Endometrial microvascular endothelial cells (primary cell): Measurements from ENCODE around the gene SOD1. TPM values are rescaled to one million over a fixed set of nuclear protein-coding genes. Genes with fewer than 3 reads are reported as not detected.

Experiments used
- in situ Hi-C: cut with HindIII; loops from 2 replicates; pipeline ENCODE4 v1.10.0; 2017; ENCODE audit warnings: low sequenced_read_pairs, low pct_unique_long_range_greater_than_20kb; ENCODE audit errors: inconsistent ontology term
- total RNA-seq: library from RNA; depleted of rRNA; stranded (reverse); fragments of >200 nt; gene quantifications from one replicate; pipeline ENCODE4 v1.2.3, GENCODE V29; 2015; ENCODE audit errors: inconsistent ontology term

Gene SOD1
- total RNA-seq, 1 donor from 2014 or later = 216 TPM

DNA sequence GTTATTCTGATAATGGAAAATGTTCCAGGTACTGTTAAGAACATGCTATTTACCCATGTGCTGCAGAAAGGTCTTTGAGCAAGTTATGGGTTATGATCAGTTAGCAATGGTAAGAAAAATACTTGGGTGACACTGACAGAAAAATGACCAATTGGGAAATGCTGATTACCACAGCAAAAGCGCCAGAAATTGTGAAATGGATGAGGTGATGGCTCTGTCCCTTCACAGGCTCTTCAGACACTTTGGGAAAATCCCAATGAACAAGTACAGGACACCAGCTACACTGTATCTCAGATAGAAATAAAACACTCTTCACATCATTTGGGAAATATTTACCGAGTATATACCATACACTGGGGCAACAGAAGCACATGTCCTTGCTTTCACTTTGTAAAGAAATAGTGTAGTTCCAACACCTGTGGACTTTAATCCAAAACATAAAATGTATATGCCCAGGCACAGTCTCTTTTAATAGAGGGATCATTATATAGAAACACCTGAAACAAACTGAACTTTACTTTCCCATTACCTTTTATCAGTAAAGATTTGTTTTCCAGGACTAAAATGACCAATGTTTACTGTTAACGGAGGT, 13.9 kb downstream of the SOD1 start:
- in situ Hi-C loops = no loop called here

DNA sequence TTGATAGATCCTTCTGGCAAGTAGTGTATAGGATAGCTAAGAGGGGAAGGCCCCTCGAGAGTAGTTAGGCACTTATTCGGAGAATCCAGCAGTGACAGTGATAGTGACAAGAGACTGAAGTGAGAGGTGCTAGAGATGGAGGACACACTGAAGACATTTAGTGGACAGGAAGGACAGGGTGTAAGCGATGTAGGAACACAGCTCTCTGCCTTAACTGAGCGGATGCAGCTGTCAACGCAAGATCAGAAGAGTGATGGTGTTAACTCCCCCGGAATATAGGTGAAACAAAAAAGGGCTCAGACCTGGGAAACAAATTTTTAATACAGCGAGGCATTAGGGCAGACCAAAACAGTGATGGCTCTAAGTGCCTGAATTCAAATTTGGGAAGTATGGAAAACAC, 15.8 kb downstream of the SOD1 start:
- in situ Hi-C loops = no loop called here

DNA sequence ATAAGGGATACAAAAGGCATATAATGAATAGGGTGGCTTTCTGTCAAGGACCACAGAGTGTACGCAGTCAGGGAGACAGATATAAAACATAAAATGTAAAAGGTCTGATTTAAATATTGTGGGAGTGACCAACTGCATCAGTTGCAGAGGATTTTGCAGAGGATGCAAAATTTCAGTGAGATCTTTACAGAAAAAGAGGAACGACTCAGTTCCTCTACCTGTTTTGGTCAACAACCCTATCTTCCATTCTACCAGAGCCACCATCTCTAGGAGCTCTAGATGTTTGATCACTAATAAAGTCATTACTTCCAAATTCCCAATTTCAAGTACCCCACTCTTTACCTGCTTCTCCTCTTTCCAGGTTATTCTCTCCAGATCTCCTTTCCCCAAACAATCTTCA, 16.5 kb downstream of the SOD1 start:
- in situ Hi-C loops = no loop called here

DNA sequence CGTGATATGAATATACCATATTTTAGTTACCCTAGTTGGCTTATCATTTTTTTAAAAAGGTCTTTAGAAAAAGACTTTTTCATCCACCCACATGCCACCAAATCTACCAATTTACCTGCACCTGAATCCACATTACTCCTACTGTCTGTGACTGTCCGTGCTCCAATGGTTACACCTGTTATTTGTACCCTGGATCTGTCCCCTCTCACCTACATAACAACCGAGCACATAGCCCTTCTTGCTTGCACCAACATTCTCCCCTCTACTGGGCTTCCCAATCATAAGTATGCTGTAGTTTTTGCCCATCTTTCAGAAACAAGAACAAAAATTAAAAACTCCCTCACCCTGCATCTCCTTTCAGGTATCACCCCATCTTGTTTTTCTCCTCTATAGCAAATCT, 17.6 kb downstream of the SOD1 start:
- in situ Hi-C loops = no loop called here

DNA sequence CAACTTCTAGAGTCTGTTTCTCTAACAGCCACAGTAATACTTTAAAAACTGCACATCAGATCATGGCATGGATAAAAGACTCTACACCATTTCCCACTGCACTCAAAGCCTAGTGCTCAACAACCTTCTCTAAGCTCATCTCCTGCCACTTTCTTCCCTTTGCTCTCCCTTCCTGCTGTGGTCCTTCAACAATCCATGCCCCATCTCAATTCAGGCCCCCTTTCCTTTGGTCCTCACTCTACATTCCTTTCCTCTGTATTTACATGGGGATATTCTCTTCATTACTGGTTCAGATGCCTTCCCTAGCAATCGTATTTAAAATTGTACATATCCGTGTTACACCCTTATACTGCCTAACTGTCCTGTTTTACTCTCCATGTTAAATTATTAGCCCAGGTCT, 19.0 kb downstream of the SOD1 start:
- in situ Hi-C loops = no loop called here

DNA sequence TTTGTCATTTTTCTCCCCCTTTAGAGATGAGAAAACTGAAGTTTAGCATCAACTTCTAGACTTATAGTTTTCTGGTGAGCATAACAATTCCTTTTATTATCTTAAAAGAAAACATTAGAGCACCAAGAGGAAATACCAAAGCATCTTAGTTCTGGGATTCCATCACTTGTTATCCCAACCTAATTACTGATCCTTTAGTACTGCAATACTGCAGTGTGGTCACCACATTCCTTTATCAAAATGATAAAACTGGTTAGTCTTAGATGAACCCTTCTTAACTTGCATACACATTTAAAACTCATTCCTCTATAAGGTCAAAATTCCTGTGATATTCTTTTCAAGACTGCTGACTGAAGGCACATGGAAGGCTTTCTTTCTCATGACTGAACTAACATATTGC, 23.1 kb downstream of the SOD1 start:
- in situ Hi-C loops = no loop called here

DNA sequence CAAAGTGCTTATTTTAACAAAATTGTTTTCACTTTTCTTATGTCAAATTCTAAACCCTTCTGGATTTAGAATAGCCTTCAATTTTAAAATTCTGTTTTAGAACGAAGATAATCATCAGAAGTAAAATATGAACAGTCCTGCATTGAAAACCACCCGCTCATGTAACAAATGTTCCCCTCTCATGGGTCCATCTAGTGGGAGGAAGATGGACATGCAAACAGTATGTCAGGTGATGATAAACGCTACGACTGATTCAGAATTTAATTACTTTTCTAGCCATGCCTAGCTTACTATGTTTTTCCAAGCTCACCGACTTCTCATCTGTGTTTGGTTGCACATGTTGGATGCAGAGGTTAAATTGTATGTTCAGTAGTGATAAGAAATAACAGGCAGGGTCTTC, 23.5 kb downstream of the SOD1 start:
- in situ Hi-C loops = no loop called here

DNA sequence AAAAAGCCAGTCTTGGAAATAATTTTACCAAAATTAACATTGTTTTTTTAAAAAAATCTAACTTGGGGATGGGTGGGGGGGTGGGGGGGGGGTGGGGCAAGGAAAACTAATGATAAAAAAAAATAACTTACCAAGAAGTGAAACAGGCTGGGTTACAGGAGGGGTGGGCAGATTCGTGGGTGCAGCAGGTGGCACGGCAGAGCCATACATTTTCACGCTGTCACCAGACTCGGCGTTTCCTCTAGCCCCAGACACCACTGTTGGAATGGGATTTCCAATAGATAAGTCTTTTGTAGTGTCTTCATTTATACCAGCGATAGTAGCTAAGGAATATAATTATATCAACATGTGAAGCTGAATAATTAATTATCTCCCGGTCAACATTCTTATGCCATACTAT, 25.4 kb downstream of the SOD1 start:
- in situ Hi-C loops = no loop called here

DNA sequence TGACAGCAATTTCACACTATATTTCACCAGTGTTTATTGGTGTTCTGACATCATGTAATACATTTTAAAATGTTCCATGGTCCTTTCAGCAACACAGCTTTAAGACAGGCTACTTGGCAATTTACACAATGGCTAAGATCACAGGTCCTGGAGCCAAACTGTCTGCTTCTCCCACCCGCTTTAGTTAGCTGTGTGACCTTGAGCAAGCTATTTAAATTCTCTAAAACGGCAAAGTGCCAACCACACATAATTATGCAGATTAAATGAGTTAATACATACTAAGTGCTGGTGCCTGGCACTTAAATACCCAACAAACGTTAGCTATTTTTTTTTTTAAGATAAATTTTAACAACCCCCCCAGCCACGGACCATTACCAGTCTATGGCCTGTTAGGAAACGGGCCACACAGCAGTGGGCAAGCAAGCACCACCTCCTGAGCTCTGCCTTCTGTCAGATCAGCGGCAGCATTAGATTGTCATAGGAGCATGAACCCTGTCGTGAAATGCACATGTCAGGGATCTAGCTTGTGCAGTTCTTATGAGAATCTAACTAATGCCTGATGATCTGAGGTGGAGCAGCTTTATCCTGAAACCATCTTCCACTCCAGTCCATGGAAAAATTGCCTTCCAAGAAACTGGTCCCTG, 26.9 kb downstream of the SOD1 start:
- in situ Hi-C loops = no loop called here

DNA sequence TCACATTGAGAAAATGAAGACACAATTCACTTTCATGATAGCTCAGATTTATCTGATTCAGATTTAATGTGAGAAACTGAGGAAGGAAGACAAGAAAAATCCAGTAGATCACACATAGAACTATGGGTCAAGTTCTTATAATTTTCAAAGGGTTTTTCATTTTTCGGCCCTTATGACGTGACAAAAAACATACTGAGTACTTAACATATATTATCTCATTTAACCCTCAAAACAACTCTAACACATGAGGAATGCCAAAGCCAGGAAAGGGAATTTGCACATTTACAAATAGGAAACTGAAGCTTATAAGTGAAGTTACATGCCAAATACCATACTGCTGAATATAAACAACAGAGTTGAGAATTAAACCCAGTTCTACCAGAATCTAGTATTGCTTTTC, 27.6 kb downstream of the SOD1 start:
- in situ Hi-C loops = no loop called here

DNA sequence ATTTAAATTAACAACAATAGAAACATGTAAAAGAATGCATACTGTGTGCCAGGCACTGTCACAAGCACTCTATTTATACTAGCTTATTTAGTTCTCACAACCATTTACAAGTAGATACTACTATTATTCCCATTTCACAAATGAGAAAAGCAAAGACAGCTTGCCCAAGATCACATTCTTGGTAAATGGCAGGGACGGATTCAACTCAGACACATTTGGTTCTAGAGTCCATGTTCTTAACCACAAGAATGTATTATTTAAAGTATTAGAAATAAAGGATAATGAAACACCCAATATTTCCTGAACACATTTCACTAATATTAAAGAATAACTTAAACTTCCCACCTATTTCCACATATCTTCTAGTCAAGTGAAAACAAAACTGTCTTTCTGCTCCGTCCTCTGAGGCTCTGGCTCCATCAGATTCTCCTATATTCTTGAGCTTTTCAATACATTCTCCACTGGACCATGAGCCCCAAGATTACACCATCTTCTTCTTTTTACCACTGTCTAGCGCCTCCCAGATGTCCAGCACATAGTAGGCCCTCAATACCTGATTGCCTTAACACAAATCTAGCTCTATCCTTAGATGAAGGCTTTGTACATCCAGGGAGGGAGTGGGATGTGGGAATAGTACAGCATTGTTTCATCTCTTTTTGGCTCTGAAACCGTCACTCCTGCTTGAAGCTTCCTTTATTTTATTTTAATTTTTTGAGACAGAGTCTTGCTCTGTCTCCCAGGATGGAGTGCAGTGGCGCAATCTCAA, 29.3 kb downstream of the SOD1 start:
- in situ Hi-C loops = no loop called here

DNA sequence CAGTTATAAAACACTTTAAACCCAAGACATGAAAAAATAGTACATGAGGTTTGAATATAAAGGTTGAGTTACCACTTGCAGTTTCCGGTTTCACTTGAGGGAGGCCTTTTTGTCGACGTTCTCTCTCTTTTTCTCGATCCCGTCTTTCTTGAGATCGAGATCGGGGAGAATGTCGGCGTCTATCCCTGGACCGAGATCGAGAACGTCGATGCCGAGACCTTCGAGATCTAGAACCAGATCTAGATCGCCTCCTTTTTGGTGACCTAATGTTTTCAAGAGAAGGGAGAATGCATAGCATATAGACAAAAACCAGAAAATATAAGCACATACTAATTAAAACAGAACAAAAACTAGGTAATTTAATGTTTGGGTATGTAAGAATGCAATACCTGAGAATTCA, 33.7 kb downstream of the SOD1 start:
- in situ Hi-C loops = no loop called here

DNA sequence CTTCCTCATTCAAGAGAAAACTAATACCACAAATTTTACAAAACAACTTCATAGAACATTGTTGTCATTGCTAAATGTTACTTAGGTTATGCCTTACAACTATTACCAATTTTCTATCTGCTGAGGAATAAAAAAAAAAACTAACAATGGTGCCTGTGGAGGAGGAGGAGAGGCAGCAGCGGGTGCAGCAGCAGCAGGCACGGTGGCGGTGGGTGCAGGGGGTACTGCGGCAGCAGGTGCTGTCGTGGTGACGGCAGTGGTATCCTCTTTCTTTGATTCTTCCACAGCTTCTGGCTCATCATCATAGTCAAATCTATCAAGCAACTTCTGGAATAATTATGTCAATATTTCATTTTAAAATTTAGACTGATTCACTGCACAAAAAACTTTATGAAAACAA, 36.9 kb downstream of the SOD1 start:
- in situ Hi-C loops = no loop called here

DNA sequence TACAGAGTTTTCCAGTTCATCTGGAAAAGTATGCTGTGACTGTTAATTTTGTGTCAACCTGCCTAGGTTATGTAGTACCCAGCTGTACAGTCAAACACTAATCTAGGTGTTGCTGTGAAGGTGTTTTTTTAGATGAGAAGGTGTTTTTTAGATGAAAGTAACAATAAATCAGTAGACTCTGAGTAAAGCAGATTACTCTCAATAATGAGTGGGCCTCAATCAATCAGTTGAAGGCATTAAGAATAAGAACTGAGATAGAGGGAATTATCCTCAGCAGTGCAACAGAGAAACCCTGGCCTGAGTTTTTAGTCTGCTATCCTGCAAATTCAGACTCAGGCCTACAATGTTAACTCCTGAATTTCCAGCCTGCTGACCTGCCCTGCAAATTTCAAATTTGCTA, 39.0 kb downstream of the SOD1 start:
- in situ Hi-C loops = no loop called here

DNA sequence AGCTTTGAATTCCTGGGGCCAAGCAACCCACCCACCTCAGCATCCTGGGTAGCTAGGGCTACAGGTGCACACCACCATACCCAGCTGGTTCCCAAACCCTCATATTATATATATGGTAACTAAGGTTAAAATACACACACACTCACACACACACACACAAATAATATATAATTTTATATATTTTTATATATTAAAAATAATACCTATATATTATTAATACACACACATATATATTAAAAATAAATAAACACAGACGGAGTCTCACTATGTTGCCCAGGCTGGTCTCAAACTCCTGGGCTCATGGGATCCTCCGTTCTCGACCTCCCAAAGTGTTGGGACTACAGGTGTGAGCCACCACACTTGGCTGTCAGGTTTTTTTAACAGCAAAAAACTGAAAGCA, 40.5 kb downstream of the SOD1 start:
- in situ Hi-C loops = no loop called here

DNA sequence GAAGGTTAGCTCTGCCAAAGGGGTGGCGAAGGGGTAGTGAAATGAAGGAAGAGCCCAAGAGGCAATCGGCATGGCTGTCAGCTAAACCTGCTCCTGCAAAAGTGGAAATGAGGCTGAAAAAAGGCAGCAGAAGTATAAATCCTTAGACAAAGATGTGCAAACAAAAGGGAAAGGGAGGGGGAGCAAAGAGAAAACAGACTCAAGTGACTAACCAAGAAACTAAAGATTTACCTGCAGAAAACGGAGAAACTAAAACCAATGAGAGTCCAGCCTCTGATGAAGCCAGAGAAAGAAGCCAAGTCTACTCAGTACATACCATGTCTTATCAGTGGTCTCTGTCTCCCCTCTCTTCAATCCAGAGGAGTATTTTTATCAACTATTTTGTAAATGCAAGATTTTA, 47.1 kb downstream of the SOD1 start:
- in situ Hi-C loops = no loop called here

DNA sequence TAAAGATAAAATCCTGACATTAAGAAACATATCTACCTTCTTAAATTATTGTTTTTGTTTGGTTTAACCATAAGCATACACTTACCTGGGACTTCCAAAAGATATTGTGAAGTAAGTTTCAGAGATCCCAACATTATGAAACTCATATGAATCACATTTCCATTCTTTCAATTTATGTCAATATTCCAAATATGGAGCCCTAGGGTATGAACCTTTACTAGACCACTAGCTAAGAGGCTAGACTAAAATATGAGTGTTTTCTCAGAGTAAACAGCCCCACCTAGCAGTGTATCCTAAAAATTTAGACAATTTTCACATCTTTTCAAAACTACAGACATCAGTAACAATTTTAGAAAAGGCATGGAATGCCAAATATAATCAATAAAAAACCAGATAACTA, 48.0 kb downstream of the SOD1 start:
- in situ Hi-C loops = no loop called here

DNA sequence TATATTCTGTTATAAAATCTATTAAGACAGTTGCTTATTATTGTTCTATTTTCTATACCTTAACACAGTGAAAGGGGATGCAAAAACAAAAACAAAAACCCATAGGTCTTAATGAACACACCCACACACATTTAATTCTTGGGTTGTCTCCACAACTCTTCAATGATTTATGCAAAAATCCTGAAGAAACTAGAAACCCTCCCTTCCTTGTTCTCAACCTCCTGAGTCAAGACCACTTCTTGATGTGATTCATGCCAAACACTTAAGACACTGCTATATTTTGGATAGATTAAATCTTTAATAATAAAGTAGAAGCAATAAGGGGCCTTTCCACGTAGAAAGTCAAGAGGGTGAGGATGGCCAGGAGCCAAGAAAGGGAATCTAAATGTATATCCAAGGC, 49.0 kb downstream of the SOD1 start:
- in situ Hi-C loops = no loop called here

DNA sequence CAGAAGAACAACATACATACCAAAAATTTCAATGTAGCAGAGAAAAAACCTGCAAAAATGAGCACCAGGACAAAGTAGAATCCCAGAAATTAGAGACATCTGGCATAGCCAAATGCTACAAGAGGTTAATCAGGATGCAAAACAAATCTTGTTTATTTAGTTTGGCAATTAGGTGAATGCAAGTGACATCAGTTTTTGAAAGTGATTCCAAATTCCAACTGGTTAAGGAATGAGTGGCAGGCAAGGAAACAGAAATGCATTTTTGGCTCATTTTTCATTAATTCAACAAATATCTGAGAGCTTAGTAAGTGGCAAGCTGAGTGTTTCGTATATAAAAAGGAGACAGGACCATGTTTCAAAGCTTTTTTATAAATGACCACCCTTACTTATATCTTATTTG, 51.1 kb downstream of the SOD1 start:
- in situ Hi-C loops = no loop called here

DNA sequence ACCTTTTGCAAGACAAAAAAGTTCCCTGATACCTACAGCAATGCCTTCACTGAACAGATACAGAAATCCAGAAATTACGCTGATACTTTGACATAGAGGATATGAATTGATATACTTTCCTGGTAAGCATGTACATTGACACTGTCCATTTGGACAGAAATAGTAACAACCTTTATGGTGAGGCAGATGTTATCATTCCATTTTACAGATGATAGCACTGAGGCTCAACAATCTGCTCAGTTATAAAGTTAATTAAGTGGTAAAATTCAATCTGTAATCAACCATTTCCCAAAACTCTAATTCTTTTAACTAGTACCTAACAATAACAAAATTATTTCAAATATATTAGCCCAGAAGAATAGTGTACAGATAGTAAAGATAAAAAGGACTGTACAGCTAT, 51.8 kb downstream of the SOD1 start:
- in situ Hi-C loops = no loop called here
